HEK293 (cell line): ENCODE measurements around the gene BPIFB2.

Experiments
- CTCF ChIA-PET: fragments of 350-600 bp; formaldehyde crosslinking; extraction: SDS; loops from one replicate; lab custom pipeline; 2021; ENCODE audit warnings: antibody characterized with exemption; lab: Yijun Ruan, JAX
- POLR2A ChIA-PET: fragments of 300-600 bp; formaldehyde crosslinking; extraction: SDS; loops from one replicate; lab custom pipeline; 2020; ENCODE audit warnings: antibody characterized with exemption, inconsistent platforms; lab: Yijun Ruan, JAX
- H3K27ac ChIP-seq: fragments of 200-500 bp; sonication (Bioruptor generic); 2 replicates; pipeline ENCODE4 v1.5.1; 2014; ENCODE audit warnings: low read depth, low read length, control low read depth, inconsistent platforms; ENCODE audit errors: extremely low read depth
- H3K36me3 ChIP-seq, 2 experiments: fragments of 200-500 bp in 1 of 2; sonication (Bioruptor generic) in 1 of 2; 1 replicate in 1 of 2; 2 replicates in 1 of 2; pipeline ENCODE4 v1.5.1; 2014 to 2017; ENCODE audit warnings: inconsistent platforms in 2 of 2, low read length in 2 of 2; ENCODE audit not compliant: control insufficient read depth in 2 of 2, insufficient read depth in 1 of 2
- H3K4me1 ChIP-seq: fragments of 200-500 bp; sonication (Bioruptor generic); 2 replicates; pipeline ENCODE4 v1.5.1; 2014; ENCODE audit warnings: mild to moderate bottlenecking, low read length, inconsistent platforms; ENCODE audit not compliant: control insufficient read depth, insufficient read depth
- H3K4me3 ChIP-seq: 2 replicates; pipeline ENCODE4 v1.5.1; 2011; ENCODE audit warnings: low read depth, mild to moderate bottlenecking, control low read depth, low read length, moderate library complexity
- H3K9me3 ChIP-seq: fragments of 200-500 bp; sonication (Bioruptor generic); 2 replicates; pipeline ENCODE4 v1.5.1; 2014; ENCODE audit warnings: low read depth, low read length, inconsistent platforms; ENCODE audit not compliant: control insufficient read depth, insufficient read depth
- BCL11B ChIP-seq: fragments of 450-650 bp; formaldehyde crosslinking; IDR thresholded peaks from 2 replicates; pipeline ENCODE4 v1.5.1; 2016; ENCODE audit warnings: low read depth, missing biosample characterization, missing genetic modification characterization
- HOXD13 ChIP-seq: sonication (generic); formaldehyde crosslinking; IDR thresholded peaks from 2 replicates; pipeline ENCODE4 v1.8.0; 2022; ENCODE audit warnings: missing genetic modification reagents, borderline replicate concordance
- KLF9 ChIP-seq: fragments of 450-650 bp; formaldehyde crosslinking; IDR thresholded peaks from 2 replicates; pipeline ENCODE4 v1.5.1; 2016; ENCODE audit warnings: missing biosample characterization, missing genetic modification characterization, low read depth
- PRDM1 ChIP-seq: fragments of 450-650 bp; formaldehyde crosslinking; IDR thresholded peaks from 2 replicates; pipeline ENCODE4; 2016; ENCODE audit warnings: missing biosample characterization, missing genetic modification characterization
- SP3 ChIP-seq: fragments of 450-650 bp; formaldehyde crosslinking; IDR thresholded peaks from 2 replicates; pipeline ENCODE4 v1.5.1; 2016; ENCODE audit warnings: missing biosample characterization, missing genetic modification characterization
- TRIM28 ChIP-seq: IDR thresholded peaks from 2 replicates; pipeline ENCODE4 v1.6.1; 2011; ENCODE audit warnings: low read length, control low read depth, borderline replicate concordance
- WT1 ChIP-seq: fragments of 450-650 bp; formaldehyde crosslinking; IDR thresholded peaks from 2 replicates; pipeline ENCODE4 v1.5.1; 2016; ENCODE audit warnings: missing biosample characterization, missing genetic modification characterization
- ZFP3 ChIP-seq: fragments of 450-650 bp; formaldehyde crosslinking; IDR thresholded peaks from 2 replicates; pipeline ENCODE4 v1.5.1; 2016; ENCODE audit warnings: low read depth, missing biosample characterization, missing genetic modification characterization
- ZIC2 ChIP-seq: fragments of 450-650 bp; formaldehyde crosslinking; IDR thresholded peaks from 2 replicates; pipeline ENCODE4 v1.5.1; 2016; ENCODE audit warnings: missing biosample characterization, missing genetic modification characterization
- ZNF169 ChIP-seq: fragments of 450-650 bp; formaldehyde crosslinking; IDR thresholded peaks from 2 replicates; pipeline ENCODE4 v1.5.1; 2016; ENCODE audit warnings: missing biosample characterization, missing genetic modification characterization
- ZNF2 ChIP-seq: fragments of 450-650 bp; formaldehyde crosslinking; IDR thresholded peaks from 2 replicates; pipeline ENCODE4 v1.5.1; 2016; ENCODE audit warnings: missing biosample characterization, missing genetic modification characterization
- ZNF248 ChIP-seq: fragments of 450-650 bp; formaldehyde crosslinking; IDR thresholded peaks from 2 replicates; pipeline ENCODE4 v1.5.1; 2017; ENCODE audit warnings: missing biosample characterization, missing genetic modification characterization
- ZNF354C ChIP-seq: fragments of 450-650 bp; formaldehyde crosslinking; IDR thresholded peaks from 2 replicates; pipeline ENCODE4 v1.5.1; 2016; ENCODE audit warnings: missing biosample characterization, missing genetic modification characterization, low read depth, borderline replicate concordance
- ZNF426 ChIP-seq: fragments of 450-650 bp; formaldehyde crosslinking; IDR thresholded peaks from 2 replicates; pipeline ENCODE4 v1.5.1; 2017; ENCODE audit warnings: missing biosample characterization, missing genetic modification characterization, mild to moderate bottlenecking, inconsistent platforms, moderate library complexity
- ZNF433 ChIP-seq: fragments of 450-650 bp; formaldehyde crosslinking; IDR thresholded peaks from 2 replicates; pipeline ENCODE4 v1.5.1; 2016; ENCODE audit warnings: missing biosample characterization, missing genetic modification characterization, low read depth
- ZNF473 ChIP-seq: fragments of 450-650 bp; formaldehyde crosslinking; IDR thresholded peaks from 2 replicates; pipeline ENCODE4 v1.5.1; 2017; ENCODE audit warnings: missing biosample characterization, missing genetic modification characterization
- ZNF747 ChIP-seq: fragments of 450-650 bp; formaldehyde crosslinking; IDR thresholded peaks from 2 replicates; pipeline ENCODE4 v1.5.1; 2016; ENCODE audit warnings: missing biosample characterization, missing genetic modification characterization
- ZNF768 ChIP-seq: fragments of 450-650 bp; formaldehyde crosslinking; IDR thresholded peaks from 2 replicates; pipeline ENCODE4 v1.5.1; 2018; ENCODE audit warnings: missing biosample characterization, mild to moderate bottlenecking, missing genetic modification characterization
- TF ChIP-seq, protein P1 (sequence below): fragments of 450-650 bp; formaldehyde crosslinking; IDR thresholded peaks from 2 replicates; pipeline ENCODE4 v1.5.1; 2016; ENCODE audit warnings: missing biosample characterization, missing genetic modification characterization, borderline replicate concordance
- TF ChIP-seq, protein P2 (sequence below): fragments of 450-650 bp; formaldehyde crosslinking; IDR thresholded peaks from 2 replicates; pipeline ENCODE4 v1.5.1; 2016; ENCODE audit warnings: missing biosample characterization, missing genetic modification characterization

Gene BPIFB2

DNA sequence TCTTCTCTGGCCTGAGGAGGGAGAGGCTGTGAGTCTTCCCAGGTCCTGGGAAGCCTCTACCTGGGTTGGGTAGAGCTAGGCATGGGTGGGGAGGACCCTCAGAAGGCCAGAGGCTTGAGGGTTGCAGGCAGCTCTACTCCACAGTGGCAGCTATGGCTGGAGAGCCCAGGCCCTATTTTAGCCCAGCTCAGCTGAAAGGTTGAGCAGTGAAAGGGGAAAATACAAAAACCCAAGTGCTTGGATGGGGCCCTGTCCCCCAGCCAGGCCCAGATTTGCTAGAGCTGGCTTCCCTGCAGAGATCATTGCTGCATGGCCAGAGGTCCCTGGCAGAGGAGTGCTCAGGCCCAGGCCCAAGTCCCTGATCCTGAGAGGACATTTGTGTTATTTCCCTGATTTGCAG lies 48.9 kb upstream of the BPIFB2 start (continued):
- TF ChIP-seq, protein P1, sequence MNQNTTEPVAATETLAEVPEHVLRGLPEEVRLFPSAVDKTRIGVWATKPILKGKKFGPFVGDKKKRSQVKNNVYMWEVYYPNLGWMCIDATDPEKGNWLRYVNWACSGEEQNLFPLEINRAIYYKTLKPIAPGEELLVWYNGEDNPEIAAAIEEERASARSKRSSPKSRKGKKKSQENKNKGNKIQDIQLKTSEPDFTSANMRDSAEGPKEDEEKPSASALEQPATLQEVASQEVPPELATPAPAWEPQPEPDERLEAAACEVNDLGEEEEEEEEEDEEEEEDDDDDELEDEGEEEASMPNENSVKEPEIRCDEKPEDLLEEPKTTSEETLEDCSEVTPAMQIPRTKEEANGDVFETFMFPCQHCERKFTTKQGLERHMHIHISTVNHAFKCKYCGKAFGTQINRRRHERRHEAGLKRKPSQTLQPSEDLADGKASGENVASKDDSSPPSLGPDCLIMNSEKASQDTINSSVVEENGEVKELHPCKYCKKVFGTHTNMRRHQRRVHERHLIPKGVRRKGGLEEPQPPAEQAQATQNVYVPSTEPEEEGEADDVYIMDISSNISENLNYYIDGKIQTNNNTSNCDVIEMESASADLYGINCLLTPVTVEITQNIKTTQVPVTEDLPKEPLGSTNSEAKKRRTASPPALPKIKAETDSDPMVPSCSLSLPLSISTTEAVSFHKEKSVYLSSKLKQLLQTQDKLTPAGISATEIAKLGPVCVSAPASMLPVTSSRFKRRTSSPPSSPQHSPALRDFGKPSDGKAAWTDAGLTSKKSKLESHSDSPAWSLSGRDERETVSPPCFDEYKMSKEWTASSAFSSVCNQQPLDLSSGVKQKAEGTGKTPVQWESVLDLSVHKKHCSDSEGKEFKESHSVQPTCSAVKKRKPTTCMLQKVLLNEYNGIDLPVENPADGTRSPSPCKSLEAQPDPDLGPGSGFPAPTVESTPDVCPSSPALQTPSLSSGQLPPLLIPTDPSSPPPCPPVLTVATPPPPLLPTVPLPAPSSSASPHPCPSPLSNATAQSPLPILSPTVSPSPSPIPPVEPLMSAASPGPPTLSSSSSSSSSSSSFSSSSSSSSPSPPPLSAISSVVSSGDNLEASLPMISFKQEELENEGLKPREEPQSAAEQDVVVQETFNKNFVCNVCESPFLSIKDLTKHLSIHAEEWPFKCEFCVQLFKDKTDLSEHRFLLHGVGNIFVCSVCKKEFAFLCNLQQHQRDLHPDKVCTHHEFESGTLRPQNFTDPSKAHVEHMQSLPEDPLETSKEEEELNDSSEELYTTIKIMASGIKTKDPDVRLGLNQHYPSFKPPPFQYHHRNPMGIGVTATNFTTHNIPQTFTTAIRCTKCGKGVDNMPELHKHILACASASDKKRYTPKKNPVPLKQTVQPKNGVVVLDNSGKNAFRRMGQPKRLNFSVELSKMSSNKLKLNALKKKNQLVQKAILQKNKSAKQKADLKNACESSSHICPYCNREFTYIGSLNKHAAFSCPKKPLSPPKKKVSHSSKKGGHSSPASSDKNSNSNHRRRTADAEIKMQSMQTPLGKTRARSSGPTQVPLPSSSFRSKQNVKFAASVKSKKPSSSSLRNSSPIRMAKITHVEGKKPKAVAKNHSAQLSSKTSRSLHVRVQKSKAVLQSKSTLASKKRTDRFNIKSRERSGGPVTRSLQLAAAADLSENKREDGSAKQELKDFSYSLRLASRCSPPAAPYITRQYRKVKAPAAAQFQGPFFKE = no peak
- TF ChIP-seq ZNF169 = no peak
- TF ChIP-seq ZNF747 (tag by site-specific recombination) = no peak
- TF ChIP-seq, protein P2, sequence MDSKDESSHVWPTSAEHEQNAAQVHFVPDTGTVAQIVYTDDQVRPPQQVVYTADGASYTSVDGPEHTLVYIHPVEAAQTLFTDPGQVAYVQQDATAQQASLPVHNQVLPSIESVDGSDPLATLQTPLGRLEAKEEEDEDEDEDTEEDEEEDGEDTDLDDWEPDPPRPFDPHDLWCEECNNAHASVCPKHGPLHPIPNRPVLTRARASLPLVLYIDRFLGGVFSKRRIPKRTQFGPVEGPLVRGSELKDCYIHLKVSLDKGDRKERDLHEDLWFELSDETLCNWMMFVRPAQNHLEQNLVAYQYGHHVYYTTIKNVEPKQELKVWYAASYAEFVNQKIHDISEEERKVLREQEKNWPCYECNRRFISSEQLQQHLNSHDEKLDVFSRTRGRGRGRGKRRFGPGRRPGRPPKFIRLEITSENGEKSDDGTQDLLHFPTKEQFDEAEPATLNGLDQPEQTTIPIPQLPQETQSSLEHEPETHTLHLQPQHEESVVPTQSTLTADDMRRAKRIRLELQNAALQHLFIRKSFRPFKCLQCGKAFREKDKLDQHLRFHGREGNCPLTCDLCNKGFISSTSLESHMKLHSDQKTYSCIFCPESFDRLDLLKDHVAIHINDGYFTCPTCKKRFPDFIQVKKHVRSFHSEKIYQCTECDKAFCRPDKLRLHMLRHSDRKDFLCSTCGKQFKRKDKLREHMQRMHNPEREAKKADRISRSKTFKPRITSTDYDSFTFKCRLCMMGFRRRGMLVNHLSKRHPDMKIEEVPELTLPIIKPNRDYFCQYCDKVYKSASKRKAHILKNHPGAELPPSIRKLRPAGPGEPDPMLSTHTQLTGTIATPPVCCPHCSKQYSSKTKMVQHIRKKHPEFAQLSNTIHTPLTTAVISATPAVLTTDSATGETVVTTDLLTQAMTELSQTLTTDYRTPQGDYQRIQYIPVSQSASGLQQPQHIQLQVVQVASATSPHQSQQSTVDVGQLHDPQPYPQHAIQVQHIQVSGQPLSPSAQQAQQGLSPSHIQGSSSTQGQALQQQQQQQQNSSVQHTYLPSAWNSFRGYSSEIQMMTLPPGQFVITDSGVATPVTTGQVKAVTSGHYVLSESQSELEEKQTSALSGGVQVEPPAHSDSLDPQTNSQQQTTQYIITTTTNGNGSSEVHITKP (tag by site-specific recombination) = no peak
- TF ChIP-seq ZNF2 (tag by site-specific recombination) = no peak
- TF ChIP-seq HOXD13 (CRISPR knock-in tag) = no peak
- no peak for TF ChIP-seq ZNF433 (tag by site-specific recombination)
- no peak for TF ChIP-seq ZNF248 (tag by site-specific recombination)
- no peak for TF ChIP-seq ZNF354C (tag by site-specific recombination)

DNA sequence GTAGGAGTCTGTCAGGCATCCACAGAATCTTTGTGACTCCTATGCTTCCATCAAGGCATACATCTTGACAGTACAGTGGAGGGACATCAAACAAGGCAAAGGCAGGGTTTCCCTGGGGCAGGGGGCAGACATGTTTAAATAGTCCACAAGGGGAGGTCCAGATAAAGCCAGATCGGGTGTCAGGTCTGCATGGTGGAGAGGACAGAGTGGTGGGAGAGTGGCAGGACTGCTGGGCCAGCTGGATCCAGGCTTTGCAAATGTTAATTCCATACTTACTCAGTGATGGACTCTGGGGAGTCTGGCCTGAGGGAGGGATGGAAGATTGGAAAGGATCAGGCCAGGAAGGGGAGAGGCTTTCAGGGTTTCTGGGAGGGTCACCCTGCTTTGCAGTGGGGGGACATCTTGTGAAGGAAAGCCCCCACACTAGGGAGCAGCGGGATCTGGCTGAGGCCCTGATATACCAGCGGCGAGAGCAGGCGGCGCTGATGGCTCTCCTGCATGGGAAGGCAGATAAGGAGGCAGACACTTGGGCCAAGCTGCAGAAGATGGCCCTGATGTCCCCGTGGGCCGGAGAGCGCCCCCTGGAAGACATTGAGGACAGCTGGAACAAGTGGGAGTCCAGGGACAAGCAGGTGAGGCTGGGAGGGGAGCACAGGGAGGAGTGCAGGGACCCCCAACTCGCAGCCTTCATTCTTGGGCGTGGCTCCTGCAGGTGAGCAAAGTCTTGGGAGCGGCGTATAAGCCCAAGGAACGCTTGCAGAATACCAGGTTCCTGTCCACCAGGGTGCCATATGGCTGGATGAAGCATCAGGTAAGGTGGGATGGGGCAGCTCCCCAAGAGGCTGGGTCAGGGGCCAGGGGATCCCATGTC lies 47.9 kb upstream of the BPIFB2 start:
- CTCF ChIA-PET = no interaction called here
- TF ChIP-seq KLF9 (no peak), BCL11B (no peak), WT1 (tag by site-specific recombination) (no peak), TRIM28 (0 out of 2 replicates have a peak, but pooled peaks have one; percentile 19), ZNF473 (tag by site-specific recombination) (no peak), ZNF354C (tag by site-specific recombination) (no peak), ZFP3 (tag by site-specific recombination) (0 out of 2 replicates have a peak, but pooled peaks have one; percentile 45), SP3 (tag by site-specific recombination) (no peak), ZIC2 (peak; percentile 33), PRDM1 (tag by site-specific recombination) (no peak), ZNF426 (tag by site-specific recombination) (no peak), ZNF768 (tag by site-specific recombination) (no peak)
- TF ChIP-seq, protein P2 (tag by site-specific recombination) = no peak

More for the DNA sequence above, 47.9 kb upstream of the BPIFB2 start:
- Histone ChIP-seq H3K9me3 (no peaks in the 10 kb centered on the region), H3K4me1 (no peaks in the 10 kb centered on the region), H3K27ac (no peak overlapping the region), H3K4me3 (no peak overlapping the region), H3K36me3 (no peaks in the 10 kb centered on the region)
- POLR2A ChIA-PET = no interaction called here
